Suprapubic skin (tissue), 4 donors: ENCODE measurements around the gene SLC35G2. TPM values are rescaled to one million over a fixed set of nuclear protein-coding genes. Genes with fewer than 3 reads are reported as not detected.

Source experiments
- DNase-seq, 2 donors: peaks; one replicate each; pipeline ENCODE4 v3.0.0-alpha.2; 2019; ENCODE audit warnings: low spot score in 2 of 2
- H3K27ac ChIP-seq: fragments of 200-600 bp; sonication (generic); one replicate; pipeline ENCODE4 v1.5.1; 2019
- H3K27me3 ChIP-seq: fragments of 200-600 bp; sonication (generic); one replicate; pipeline ENCODE4 v1.5.1; 2019
- H3K36me3 ChIP-seq: fragments of 200-600 bp; sonication (generic); one replicate; pipeline ENCODE4 v1.5.1; 2019
- H3K4me1 ChIP-seq: fragments of 200-600 bp; sonication (generic); one replicate; pipeline ENCODE4 v1.5.1; 2019
- H3K4me3 ChIP-seq: fragments of 200-600 bp; sonication (generic); one replicate; pipeline ENCODE4 v1.5.1; 2019; ENCODE audit warnings: mild to moderate bottlenecking
- H3K9me3 ChIP-seq: fragments of 200-600 bp; sonication (generic); one replicate; pipeline ENCODE4 v1.5.1; 2019
- EP300 ChIP-seq: sonication (generic); formaldehyde crosslinking; IDR thresholded peaks from one replicate; pipeline ENCODE4 v1.6.1; 2017; ENCODE audit warnings: antibody characterized with exemption
- POLR2A ChIP-seq, 2 donors: fragments of 450-650 bp; IDR thresholded peaks; one replicate each; pipeline ENCODE4 v1.6.1; 2017; ENCODE audit warnings: antibody characterized with exemption in 2 of 2, mild to moderate bottlenecking in 2 of 2, moderate library complexity in 2 of 2
- POLR2AphosphoS5 ChIP-seq, 3 donors: sonication (generic); formaldehyde crosslinking; IDR thresholded peaks; one replicate each; pipeline ENCODE4 v1.6.1; 2017; ENCODE audit warnings: antibody characterized with exemption in 3 of 3
- WGBS: methylation state at CpG from one replicate; pipeline ENCODE4 v1.1.5; 2018; 5-methylcytosine and 5-hydroxymethylcytosine counted together
- total RNA-seq, 4 donors: library from RNA; depleted of rRNA; stranded (reverse); fragments of >200 nt; gene quantifications; one replicate each; pipeline ENCODE4 v1.1.0, GENCODE V29; 2016
- TF ChIP-seq, protein P1 (sequence below), 2 donors: fragments of 200-600 bp in 1 of 2; fragments of 450-650 bp in 1 of 2; sonication (generic) in 1 of 2; IDR thresholded peaks; one replicate each; pipeline ENCODE4 v1.5.1; 2016 to 2019; ENCODE audit warnings: antibody characterized with exemption in 2 of 2, mild to moderate bottlenecking in 1 of 2, moderate library complexity in 1 of 2

The SLC35G2 gene
- total RNA-seq, result 1 to 10 TPM in 3 of 4 donors, under 1 TPM in 1; 0.98 to 3.7 (median 1.1) TPM

DNA sequence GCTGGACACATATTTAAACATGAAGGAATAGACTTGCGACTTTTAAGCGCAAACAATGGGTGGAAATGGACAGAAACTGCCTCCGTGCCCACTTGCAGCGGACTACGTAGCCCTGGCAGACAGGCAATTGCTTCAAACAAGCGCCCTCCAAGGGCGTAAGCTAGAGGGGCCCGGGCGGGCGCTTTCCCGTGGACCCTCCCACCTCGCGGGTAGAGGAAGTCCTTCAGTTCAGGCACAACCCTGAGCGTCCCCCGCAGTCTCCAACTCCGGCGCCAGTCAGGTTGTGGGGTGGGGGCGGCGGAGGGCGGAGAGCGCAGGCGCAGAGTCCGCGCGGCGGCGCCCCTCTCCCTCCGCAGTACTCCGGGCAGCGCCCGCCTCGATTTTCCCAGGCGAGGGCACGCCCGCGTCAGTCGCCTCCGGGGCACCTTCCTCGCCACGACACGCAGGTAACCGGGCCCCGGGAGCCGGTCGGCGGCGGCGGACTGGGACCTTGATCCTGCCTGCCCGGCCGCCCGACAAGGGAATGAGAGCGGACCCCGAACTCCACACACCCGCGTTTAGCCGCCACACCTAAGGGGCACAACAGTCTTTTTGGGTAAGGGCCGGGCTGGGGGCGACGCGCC lies at the start of gene SLC35G2:
Gene SLC35G2 (plus strand): TSS at position 358 of the 623 bp plus-strand sequence. CDS start 35,335 bp downstream, outside the sequence.
- Histone ChIP-seq H3K4me1 (peaks cover 35% of the 10 kb centered on the region), H3K27me3 (no peaks in the 10 kb centered on the region), H3K4me3 (peak within 1 kb of the TSS; percentile 76), H3K36me3 (no peaks in the 10 kb centered on the region), H3K9me3 (no peaks in the 10 kb centered on the region), H3K27ac (peak within 1 kb of the TSS; percentile 90)
- TF ChIP-seq EP300, result no peak
- peak in 1 of 3 donors; percentile 30 for TF ChIP-seq POLR2AphosphoS5 (IDR thresholded peaks at IDR 0.05)
- WGBS, result 6% methylated on average over 9 of the region's 60 CpGs
- DNase-seq, result peak; percentile 77 to 82

DNA sequence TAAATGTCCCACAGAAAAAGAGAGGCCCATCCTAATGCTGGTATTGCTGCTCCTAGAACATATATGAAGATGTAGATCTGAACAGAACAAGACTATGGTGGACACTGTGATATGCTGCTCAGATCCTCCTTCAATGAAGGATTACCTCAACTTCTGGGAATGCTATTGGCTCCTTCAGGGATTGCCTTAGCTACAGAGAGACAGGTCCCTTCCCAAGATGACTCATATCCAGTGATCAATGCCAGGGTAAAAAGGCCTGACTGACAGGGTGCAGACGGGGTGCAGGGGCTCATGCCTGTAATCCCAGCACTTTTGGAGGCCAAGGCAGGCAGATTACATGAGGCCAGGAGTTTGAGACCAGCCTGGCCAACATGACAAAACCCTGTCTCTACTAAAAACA lies 46.2 kb upstream of the SLC35G2 start:
- H3K27ac ChIP-seq, result no peak overlapping the region
- TF ChIP-seq POLR2AphosphoS5 (IDR thresholded peaks at IDR 0.05), result no peak
- TF ChIP-seq EP300, result no peak
- TF ChIP-seq, protein P1, sequence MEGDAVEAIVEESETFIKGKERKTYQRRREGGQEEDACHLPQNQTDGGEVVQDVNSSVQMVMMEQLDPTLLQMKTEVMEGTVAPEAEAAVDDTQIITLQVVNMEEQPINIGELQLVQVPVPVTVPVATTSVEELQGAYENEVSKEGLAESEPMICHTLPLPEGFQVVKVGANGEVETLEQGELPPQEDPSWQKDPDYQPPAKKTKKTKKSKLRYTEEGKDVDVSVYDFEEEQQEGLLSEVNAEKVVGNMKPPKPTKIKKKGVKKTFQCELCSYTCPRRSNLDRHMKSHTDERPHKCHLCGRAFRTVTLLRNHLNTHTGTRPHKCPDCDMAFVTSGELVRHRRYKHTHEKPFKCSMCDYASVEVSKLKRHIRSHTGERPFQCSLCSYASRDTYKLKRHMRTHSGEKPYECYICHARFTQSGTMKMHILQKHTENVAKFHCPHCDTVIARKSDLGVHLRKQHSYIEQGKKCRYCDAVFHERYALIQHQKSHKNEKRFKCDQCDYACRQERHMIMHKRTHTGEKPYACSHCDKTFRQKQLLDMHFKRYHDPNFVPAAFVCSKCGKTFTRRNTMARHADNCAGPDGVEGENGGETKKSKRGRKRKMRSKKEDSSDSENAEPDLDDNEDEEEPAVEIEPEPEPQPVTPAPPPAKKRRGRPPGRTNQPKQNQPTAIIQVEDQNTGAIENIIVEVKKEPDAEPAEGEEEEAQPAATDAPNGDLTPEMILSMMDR (IDR thresholded peaks at IDR 0.05), result no peak
- no peak for TF ChIP-seq POLR2A (IDR thresholded peaks at IDR 0.05)
- 25% methylated on average over 1 of the region's 1 CpG for WGBS
- no peaks in the 10 kb centered on the region for H3K9me3 ChIP-seq
- DNase-seq, result no peak
- no peaks in the 10 kb centered on the region for H3K27me3 ChIP-seq
- no peak overlapping the region for H3K4me3 ChIP-seq
- no peaks in the 10 kb centered on the region for H3K36me3 ChIP-seq
- H3K4me1 ChIP-seq, result no peaks in the 10 kb centered on the region

DNA sequence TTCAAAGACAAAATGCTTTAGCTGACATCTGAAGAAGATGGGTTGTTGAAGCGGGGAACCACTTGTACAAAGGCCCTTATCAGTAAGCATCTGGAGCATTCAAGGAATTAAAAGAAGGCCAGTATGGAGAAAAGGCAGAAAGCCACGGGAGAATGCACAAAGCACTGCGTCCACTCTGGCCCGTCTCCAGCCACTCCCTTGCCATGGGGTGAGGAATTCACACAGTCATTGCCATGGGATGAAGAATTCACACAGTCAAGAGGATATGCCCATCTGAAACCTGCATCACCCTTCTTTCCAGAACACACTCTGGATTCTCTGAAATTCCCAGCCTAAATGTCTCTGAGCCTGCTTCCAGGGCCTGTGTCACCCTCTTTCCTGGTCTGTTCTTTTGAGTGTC lies 40.1 kb upstream of the SLC35G2 start:
- Histone ChIP-seq H3K27me3 (no peaks in the 10 kb centered on the region), H3K4me1 (no peaks in the 10 kb centered on the region), H3K27ac (no peak overlapping the region), H3K9me3 (no peaks in the 10 kb centered on the region), H3K36me3 (no peaks in the 10 kb centered on the region), H3K4me3 (no peak overlapping the region)
- TF ChIP-seq, protein P1 (IDR thresholded peaks at IDR 0.05), result no peak
- TF ChIP-seq POLR2AphosphoS5 (IDR thresholded peaks at IDR 0.05) (no peak), POLR2A (IDR thresholded peaks at IDR 0.05) (no peak), EP300 (no peak)
- 74% methylated on average over 4 of the region's 4 CpGs for WGBS
- DNase-seq, result no peak

DNA sequence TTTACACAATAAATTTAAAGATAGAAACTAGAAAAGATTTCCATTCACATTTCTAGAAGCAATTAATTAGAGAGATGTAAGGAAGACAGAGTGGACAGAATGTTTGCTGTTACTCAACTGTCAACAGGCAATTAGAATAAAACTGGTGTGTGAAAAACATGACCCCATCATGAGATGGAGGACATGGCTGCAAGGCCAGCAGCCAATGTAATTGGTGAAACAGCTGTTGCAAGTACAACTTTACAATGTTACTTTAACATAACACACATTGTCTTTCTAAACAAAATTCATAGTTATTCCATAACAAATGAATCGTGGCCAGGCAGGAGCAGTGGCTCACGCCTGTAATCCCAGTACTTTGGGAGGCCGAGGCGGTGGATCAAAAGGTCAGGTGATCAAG lies 38.2 kb upstream of the SLC35G2 start:
- Histone ChIP-seq H3K9me3 (no peaks in the 10 kb centered on the region), H3K27ac (no peak overlapping the region), H3K36me3 (no peaks in the 10 kb centered on the region), H3K4me1 (no peaks in the 10 kb centered on the region), H3K27me3 (no peaks in the 10 kb centered on the region), H3K4me3 (no peak overlapping the region)
- WGBS, result 93% methylated on average over 4 of the region's 4 CpGs
- TF ChIP-seq POLR2AphosphoS5 (IDR thresholded peaks at IDR 0.05) (no peak), POLR2A (IDR thresholded peaks at IDR 0.05) (no peak), EP300 (no peak)
- TF ChIP-seq, protein P1 (IDR thresholded peaks at IDR 0.05), result no peak
- no peak for DNase-seq

DNA sequence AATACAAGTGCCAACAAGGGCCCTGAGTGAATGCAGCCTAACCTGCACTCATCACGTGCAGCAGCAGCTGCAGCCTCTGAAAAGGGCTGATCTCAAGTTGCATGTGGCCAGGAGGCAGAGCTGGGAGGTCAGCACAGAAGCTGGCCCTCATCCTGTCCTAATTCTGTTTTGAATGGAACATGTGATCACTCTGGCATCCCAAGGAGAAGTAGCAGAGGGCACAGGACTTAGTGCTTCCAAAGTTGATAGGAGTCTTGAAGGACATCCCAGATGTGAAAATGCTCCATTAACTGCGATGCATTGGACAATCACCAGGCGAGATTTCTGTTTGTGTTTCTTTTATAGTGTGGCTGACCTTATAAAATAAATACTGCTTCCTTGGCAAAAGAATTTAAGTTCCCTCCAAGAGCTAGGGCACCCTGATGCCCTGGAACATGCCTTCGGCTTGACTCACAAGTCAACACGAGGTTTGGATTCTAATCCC lies 35.2 kb upstream of the SLC35G2 start:
- 65% methylated on average over 5 of the region's 5 CpGs for WGBS
- peaks cover 17% of the 10 kb centered on the region for H3K4me1 ChIP-seq
- no peaks in the 10 kb centered on the region for H3K36me3 ChIP-seq
- no peak for DNase-seq
- no peak overlapping the region for H3K27ac ChIP-seq
- H3K9me3 ChIP-seq, result no peaks in the 10 kb centered on the region
- TF ChIP-seq POLR2A (IDR thresholded peaks at IDR 0.05) (no peak), EP300 (no peak), POLR2AphosphoS5 (IDR thresholded peaks at IDR 0.05) (no peak)
- TF ChIP-seq, protein P1 (IDR thresholded peaks at IDR 0.05), result no peak
- no peaks in the 10 kb centered on the region for H3K27me3 ChIP-seq
- H3K4me3 ChIP-seq, result no peak overlapping the region
